Natural killer cell treated with Interleukin-12 subunit alpha and Interleukin-12 subunit beta and Interleukin-15 and Interleukin-18, amount 100 ng/mL, for 72 hours (primary cell): Measurements from ENCODE around the gene OLFM4. TPM values are rescaled to one million over a fixed set of nuclear protein-coding genes. Genes with fewer than 3 reads are reported as not detected.

Source experiments
- ATAC-seq, 2 donors: fragments of 150-1000 bp; cut with Tn5 transposase in 1 of 2; sonication (Bioruptor Pico), chemical (Tn5 transposase) in 1 of 2; 2 replicates each; pipeline ENCODE4 v1.10.0; 2021
- DNase-seq: peaks from one replicate; pipeline ENCODE4 v3.0.0; 2022; ENCODE audit warnings: low spot score
- H3K27ac Mint-ChIP-seq, 2 donors: 1 replicate in 1 of 2; 2 replicates in 1 of 2; pipeline ENCODE4 v1.8.0; 2022; ENCODE audit warnings: mixed read lengths in 2 of 2, mild to moderate bottlenecking in 1 of 2, moderate library complexity in 1 of 2
- H3K27me3 Mint-ChIP-seq, 2 donors: 1 replicate in 1 of 2; 2 replicates in 1 of 2; pipeline ENCODE4 v1.8.0; 2022; ENCODE audit warnings: mixed read lengths in 2 of 2
- H3K36me3 Mint-ChIP-seq: one replicate; pipeline ENCODE4 v1.8.0; 2022; ENCODE audit warnings: mixed read lengths
- H3K4me1 Mint-ChIP-seq, 2 donors: 1 replicate in 1 of 2; 2 replicates in 1 of 2; pipeline ENCODE4 v1.8.0; 2022; ENCODE audit warnings: low read depth in 2 of 2, mixed read lengths in 2 of 2, mild to moderate bottlenecking in 1 of 2
- H3K4me3 Mint-ChIP-seq: one replicate; pipeline ENCODE4 v1.8.0; 2022; ENCODE audit warnings: mixed read lengths
- H3K9me3 Mint-ChIP-seq: 2 replicates; pipeline ENCODE4 v1.8.0; 2022; ENCODE audit warnings: mixed read lengths
- total RNA-seq, 2 donors: library from RNA; stranded (reverse); gene quantifications; one replicate each; pipeline ENCODE4 v1.2.3, GENCODE V29; 2022

Gene OLFM4
- total RNA-seq: not detected

- H3K27ac Mint-ChIP-seq: no peak within 1 kb of the TSS
- no peaks in the 10 kb centered on the region for H3K4me1 Mint-ChIP-seq
- no peaks in the 10 kb centered on the region for H3K9me3 Mint-ChIP-seq
- no peak within 1 kb of the TSS for H3K4me3 Mint-ChIP-seq
- no peaks in the 10 kb centered on the region for H3K36me3 Mint-ChIP-seq
- ATAC-seq (no peak), DNase-seq (no peak)
- no peaks in the 10 kb centered on the region for H3K27me3 Mint-ChIP-seq
Observed at GRCh38 chr13:53028637-53029203, at the start of gene OLFM4. OLFM4 (plus strand) TSS chr13:53028813; CDS start chr13:53028837, 24 bp downstream.

GRCh38 chr13:52978989-52979388 lies 49.6 kb upstream of the OLFM4 start:
- Mint-ChIP-seq H3K27ac (no peak overlapping the region), H3K27me3 (peaks cover 15 to 19% of the 10 kb centered on the region in 2 donors), H3K4me1 (no peaks in the 10 kb centered on the region), H3K4me3 (no peak overlapping the region), H3K36me3 (no peaks in the 10 kb centered on the region), H3K9me3 (no peaks in the 10 kb centered on the region)
- ATAC-seq: no peak
- DNase-seq: no peak

GRCh38 chr13:52980695-52981094 lies 47.9 kb upstream of the OLFM4 start:
- ATAC-seq (no peak), DNase-seq (no peak)
- Mint-ChIP-seq H3K27me3 (peaks cover 14 to 17% of the 10 kb centered on the region in 2 donors), H3K27ac (no peak overlapping the region), H3K9me3 (no peaks in the 10 kb centered on the region), H3K4me3 (no peak overlapping the region), H3K4me1 (no peaks in the 10 kb centered on the region), H3K36me3 (peaks cover 4% of the 10 kb centered on the region)

GRCh38 chr13:52983836-52984235 lies 44.8 kb upstream of the OLFM4 start:
- ATAC-seq (no peak), DNase-seq (no peak)
- Mint-ChIP-seq H3K27me3 (peaks cover 14 to 17% of the 10 kb centered on the region in 2 donors), H3K27ac (no peak overlapping the region), H3K36me3 (peaks cover 4% of the 10 kb centered on the region), H3K4me3 (no peak overlapping the region), H3K4me1 (no peaks in the 10 kb centered on the region), H3K9me3 (no peaks in the 10 kb centered on the region)

- Mint-ChIP-seq H3K4me1 (no peaks in the 10 kb centered on the region), H3K27ac (no peak overlapping the region), H3K36me3 (peaks cover 4% of the 10 kb centered on the region), H3K9me3 (no peaks in the 10 kb centered on the region), H3K27me3 (peaks cover 14 to 17% of the 10 kb centered on the region in 2 donors), H3K4me3 (no peak overlapping the region)
- no peak for ATAC-seq
- DNase-seq: no peak
Observed at GRCh38 chr13:52984881-52985363, 43.7 kb upstream of the OLFM4 start.

- ATAC-seq: no peak
- no peak overlapping the region for H3K27ac Mint-ChIP-seq
Observed at GRCh38 chr13:52991344-52992020, 37.1 kb upstream of the OLFM4 start.

GRCh38 chr13:52992110-52992509 lies 36.5 kb upstream of the OLFM4 start:
- ATAC-seq (no peak), DNase-seq (no peak)
- Mint-ChIP-seq H3K4me1 (peaks cover 20 to 24% of the 10 kb centered on the region in 2 donors), H3K27ac (no peak overlapping the region), H3K36me3 (no peaks in the 10 kb centered on the region), H3K27me3 (no peaks in the 10 kb centered on the region), H3K4me3 (no peak overlapping the region), H3K9me3 (no peaks in the 10 kb centered on the region)

More at GRCh38 chr13:52991344-52992020, 37.1 kb upstream of the OLFM4 start:
- Mint-ChIP-seq H3K4me1 (peaks cover 19 to 24% of the 10 kb centered on the region in 2 donors), H3K9me3 (no peaks in the 10 kb centered on the region), H3K4me3 (no peak overlapping the region), H3K36me3 (no peaks in the 10 kb centered on the region), H3K27me3 (no peaks in the 10 kb centered on the region)
- no peak for DNase-seq

- DNase-seq (no peak), ATAC-seq (peak; percentile 65 to 72)
- Mint-ChIP-seq H3K36me3 (no peaks in the 10 kb centered on the region), H3K27ac (peak overlapping the region; percentile 72 to 83), H3K9me3 (no peaks in the 10 kb centered on the region), H3K4me3 (peak overlapping the region; percentile 79), H3K27me3 (no peaks in the 10 kb centered on the region), H3K4me1 (peaks cover 33 to 36% of the 10 kb centered on the region in 2 donors)
Observed at GRCh38 chr13:52994051-52994450, 34.6 kb upstream of the OLFM4 start.

GRCh38 chr13:52994865-52995264 lies 33.7 kb upstream of the OLFM4 start:
- H3K27me3 Mint-ChIP-seq: no peaks in the 10 kb centered on the region
- peaks cover 41 to 44% of the 10 kb centered on the region in 2 donors for H3K4me1 Mint-ChIP-seq
- H3K27ac Mint-ChIP-seq: peak overlapping the region; percentile 72 to 83
- peaks cover 4% of the 10 kb centered on the region for H3K9me3 Mint-ChIP-seq
- DNase-seq (no peak), ATAC-seq (no peak)
- no peaks in the 10 kb centered on the region for H3K36me3 Mint-ChIP-seq
- H3K4me3 Mint-ChIP-seq: peak overlapping the region; percentile 79

- Mint-ChIP-seq H3K27me3 (no peaks in the 10 kb centered on the region), H3K9me3 (peaks cover 4% of the 10 kb centered on the region), H3K36me3 (no peaks in the 10 kb centered on the region), H3K4me1 (peaks cover 41 to 48% of the 10 kb centered on the region in 2 donors), H3K27ac (no peak overlapping the region), H3K4me3 (no peak overlapping the region)
- ATAC-seq (no peak), DNase-seq (no peak)
Observed at GRCh38 chr13:52995946-52996345, 32.7 kb upstream of the OLFM4 start.

- peaks cover 40 to 46% of the 10 kb centered on the region in 2 donors for H3K4me1 Mint-ChIP-seq
- no peak for ATAC-seq
Observed at GRCh38 chr13:52997951-52998876, 30.4 kb upstream of the OLFM4 start.

GRCh38 chr13:52999093-52999696 lies 29.4 kb upstream of the OLFM4 start:
- Mint-ChIP-seq H3K4me3 (peak overlapping the region; percentile 71), H3K36me3 (no peaks in the 10 kb centered on the region), H3K4me1 (peaks cover 33 to 36% of the 10 kb centered on the region in 2 donors), H3K27me3 (peaks cover 0 to 8% of the 10 kb centered on the region in 2 donors), H3K9me3 (peaks cover 4% of the 10 kb centered on the region), H3K27ac (peak overlapping the region; percentile 66 to 88)
- peak; percentile 80 to 85 for ATAC-seq
- no peak for DNase-seq

More at GRCh38 chr13:52997951-52998876, 30.4 kb upstream of the OLFM4 start:
- Mint-ChIP-seq H3K27ac (peak overlapping the region; percentile 66 to 88), H3K27me3 (peaks cover 0 to 5% of the 10 kb centered on the region in 2 donors), H3K36me3 (no peaks in the 10 kb centered on the region), H3K9me3 (peaks cover 4% of the 10 kb centered on the region), H3K4me3 (peak overlapping the region; percentile 71)
- DNase-seq: no peak
